Hypothalamus (tissue), 51 donors: Measurements from ENCODE around the gene PROSER1.
"Not testable (repeated sequence)": the region's sequence is repeated elsewhere in the genome, so short reads cannot be mapped to it uniquely, and the experiment has no call there.

ENCODE experiments used
- DNase-seq, 51 donors: peaks; one replicate each; lab custom pipeline; 2025; lab: John Stamatoyannopoulos, UW

Gene PROSER1

DNA sequence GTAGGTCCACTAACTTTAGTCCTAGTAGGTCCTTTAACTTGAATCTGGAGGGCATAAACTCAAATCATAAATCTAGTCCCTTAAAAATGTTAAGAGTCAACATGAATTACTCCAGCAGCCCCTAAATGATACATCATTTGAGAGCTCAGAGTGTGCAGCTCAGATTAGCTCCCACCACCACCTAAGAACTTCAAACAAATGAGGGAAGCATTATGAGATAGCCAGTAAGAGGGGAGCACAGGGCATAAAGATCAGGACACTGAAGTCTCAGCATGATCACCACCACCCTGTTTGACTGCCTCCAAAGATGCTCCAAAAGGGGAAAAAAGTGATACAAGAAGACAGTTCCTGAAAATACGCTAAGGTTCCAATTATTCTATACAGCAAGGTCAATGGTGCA is 5.7 kb downstream of the PROSER1 start:
- no peak for DNase-seq

DNA sequence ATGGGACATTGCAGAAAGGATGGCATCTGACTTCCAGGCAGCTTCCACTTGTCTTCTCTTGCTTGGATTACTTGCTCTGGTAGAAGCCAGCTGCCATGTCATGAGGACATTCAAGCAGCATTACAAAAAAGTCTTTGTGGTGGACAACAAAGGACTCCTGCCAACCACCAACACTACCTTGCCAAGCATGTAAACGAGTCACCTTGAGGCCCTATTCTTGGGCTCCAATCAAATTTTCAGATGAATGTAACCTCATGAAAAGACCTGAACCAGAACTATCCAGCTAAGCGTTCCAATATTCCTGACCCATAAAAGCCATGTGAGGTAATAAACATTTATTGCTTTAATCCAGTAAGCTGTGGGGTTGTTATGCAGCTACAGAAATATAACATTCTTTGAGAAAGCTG is 12.5 kb downstream of the PROSER1 start:
- DNase-seq, result peak in 1 of 51 donors; percentile 2

DNA sequence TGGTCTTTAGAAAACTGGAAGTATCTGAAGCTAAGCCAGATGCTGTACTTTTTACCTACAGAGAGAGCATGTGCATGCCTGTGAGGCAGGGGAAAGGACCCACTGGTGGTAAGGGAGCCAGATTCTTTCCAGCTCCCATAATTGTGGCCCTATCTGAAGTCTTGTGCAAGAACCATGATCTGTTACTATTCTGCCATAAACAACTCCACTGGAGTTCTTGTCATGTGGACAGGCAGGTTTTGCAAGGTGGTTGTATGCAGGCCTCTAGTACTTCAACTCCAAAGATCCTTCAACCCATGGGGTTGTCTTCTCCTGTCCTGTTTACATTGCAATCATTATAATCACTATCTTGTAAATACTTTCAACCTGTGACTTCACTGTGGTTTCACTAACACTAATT is 14.1 kb downstream of the PROSER1 start:
- DNase-seq, result no peak

DNA sequence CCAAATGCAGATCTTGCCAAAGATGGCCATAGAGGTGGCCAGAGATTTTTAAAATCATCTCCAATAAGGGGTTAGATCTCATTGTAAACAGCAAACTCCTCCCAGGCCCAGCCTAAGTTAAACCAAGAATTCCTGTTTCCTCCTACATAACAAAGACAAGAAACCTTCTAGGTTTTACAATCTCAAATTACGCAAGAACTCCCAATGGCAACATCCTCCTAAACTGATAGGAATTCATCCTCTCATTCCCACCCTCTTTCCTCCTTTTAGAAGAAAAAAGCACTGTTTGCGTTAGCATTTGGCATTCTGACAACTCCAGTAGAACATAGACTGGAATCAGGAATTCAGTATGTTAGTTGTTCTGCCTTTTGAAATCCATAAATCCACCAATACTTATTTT is 14.6 kb downstream of the PROSER1 start:
- no peak for DNase-seq

DNA sequence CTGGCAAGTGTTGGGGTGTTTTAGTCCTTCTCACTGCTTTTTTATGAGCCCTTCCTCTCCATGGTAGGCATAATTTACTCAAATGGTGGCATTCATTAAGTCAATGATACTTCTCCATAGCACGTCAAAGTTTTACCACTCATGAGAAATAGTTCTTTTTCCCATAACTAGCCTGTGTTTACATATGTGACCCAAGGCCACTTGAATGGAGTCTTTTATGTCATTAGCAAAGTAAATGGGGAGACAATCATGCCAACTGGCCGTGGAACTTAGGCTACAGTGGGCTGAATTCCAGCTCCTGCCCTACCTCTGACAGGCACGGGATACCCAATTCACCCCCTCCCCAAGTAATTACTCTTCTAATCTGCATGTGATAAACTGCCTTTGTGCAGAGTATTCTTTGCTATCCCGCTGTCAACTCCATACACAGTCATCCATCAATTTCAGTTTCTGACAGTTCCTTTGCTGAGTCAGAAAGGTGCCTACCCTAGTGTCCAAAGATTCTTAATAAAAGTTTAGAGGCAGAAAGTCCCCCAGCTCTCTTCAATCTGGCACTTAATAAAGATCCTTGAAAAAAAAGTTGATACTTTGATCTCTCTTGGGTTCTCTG is 16.9 kb downstream of the PROSER1 start:
- no peak for DNase-seq

DNA sequence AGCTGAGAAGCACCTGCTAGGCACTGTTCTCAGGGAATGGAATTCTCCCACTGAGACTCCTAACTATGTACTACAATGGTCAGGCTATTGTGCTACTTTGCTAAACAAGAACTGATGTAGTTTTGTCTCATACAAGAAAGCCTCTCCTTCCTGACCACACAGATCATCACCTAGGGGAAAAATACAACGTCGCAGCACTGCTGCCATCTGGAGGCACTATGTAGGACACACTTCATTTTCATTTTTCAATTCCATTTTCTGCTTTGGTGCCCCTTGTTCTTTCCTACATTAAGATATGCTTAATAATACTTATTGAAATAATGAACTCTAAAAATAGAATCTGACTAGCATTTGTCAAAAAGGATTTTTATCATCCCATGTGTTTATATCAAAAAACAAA is 21.1 kb downstream of the PROSER1 start:
- peak in 11 of 51 donors; percentile 2 to 37 (median 10) for DNase-seq

DNA sequence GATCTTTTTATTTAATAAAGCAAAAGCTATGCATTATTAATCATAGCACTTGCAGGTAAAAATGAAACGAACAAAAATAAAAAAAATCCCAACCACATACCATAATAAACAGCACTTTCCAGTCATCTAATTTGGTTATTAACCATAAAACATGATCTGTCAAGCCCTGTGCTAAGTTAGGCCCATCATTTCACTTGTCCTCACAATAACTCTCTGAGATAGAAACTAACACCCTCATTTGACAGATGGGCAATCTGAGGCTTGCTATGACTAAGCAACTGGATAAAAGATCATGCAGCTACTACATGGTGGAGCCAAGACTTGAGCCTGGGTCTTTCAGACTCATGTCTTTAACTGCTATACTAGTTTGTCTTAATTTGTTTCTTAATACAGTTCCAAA is 21.8 kb downstream of the PROSER1 start:
- no peak for DNase-seq

DNA sequence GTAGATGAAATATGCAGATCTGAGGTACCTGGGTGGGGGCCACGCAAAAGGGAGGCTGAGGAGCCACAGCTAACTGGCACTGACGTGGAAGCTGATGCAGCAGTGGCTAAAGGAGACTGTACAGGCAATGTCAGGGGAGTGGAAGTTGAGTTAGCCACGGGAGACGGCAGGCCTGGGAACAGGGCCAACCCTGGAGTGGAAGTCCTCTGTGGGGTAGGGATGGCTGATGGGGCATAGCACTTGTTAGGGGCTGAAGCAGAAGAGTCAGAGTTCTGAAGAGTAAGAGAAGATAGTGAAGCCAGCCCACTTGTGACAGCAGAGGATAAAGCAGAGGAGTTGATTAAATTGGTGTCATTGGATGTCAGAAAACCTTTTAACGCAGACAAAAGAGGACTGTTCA is 24.4 kb downstream of the PROSER1 start:
- no peak for DNase-seq

DNA sequence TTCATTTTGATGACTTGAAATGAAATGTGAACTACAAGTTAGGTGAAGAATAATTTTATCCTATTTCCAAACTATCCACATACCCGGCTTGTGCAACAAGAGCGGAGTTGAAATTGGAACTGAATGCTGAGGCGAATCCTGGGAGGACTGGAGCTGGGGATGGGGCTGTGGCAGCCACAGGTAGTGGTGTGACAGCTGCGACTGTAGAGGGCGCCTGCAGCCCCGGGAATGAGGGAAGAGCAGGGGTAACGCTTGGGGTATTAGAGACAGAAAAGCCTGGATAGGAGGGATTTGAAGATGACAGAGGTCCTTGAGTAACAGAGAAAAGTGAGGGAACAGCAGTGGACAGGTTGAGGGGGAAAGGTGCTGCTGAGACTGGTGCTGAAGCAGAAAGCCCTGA is 25.3 kb downstream of the PROSER1 start:
- no peak for DNase-seq

DNA sequence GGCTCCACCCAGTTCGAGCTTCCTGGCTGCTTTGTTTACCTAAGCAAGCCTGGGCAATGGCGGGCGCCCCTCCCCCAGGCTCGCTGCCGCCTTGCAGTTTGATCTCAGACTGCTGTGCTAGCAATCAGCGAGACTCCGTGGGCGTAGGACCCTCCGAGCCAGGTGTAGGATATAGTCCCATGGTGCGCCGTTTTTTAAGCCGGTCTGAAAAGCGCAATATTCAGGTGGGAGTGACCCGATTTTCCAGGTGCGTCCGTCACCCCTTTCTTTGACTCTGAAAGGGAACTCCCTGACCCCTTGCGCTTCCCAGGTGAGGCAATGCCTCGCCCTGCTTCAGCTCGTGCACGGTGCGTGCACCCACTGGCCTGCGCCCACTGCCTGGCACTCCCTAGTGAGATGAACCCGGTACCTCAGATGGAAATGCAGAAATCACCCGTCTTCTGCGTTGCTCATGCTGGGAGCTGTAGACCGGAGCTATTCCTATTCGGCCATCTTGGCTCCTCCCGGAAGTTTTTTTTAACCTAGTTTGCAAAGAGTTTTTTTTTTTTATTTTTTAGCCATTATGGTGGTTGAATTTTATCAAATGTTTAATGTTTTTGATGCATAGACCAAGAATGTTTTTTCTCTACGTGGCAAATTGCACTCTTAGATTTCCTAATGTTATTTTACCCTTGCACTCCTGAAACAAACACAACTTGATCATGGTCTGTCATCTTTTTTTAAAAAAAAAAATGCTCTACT is 31.3 kb downstream of the PROSER1 start:
- DNase-seq, result not testable (repeated sequence)

DNA sequence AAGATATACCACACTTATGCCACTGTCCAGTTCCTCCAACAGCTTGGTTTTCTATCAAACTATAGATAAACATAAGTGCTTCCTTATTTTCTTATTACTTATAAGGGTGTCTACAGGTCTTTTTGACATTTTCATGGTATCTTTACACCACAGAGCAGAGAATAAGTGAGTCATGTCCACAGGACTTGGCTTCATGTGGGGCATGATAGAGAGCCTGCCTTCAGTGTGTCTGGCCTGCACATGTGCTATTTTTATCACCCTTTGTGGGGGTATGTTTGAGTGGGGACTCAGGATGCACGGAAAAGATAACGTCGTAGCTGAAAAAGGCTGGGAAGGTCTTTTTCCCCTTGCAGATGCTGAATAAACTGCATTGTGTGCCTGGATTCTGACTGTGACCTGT is 39.1 kb downstream of the PROSER1 start:
- no peak for DNase-seq

DNA sequence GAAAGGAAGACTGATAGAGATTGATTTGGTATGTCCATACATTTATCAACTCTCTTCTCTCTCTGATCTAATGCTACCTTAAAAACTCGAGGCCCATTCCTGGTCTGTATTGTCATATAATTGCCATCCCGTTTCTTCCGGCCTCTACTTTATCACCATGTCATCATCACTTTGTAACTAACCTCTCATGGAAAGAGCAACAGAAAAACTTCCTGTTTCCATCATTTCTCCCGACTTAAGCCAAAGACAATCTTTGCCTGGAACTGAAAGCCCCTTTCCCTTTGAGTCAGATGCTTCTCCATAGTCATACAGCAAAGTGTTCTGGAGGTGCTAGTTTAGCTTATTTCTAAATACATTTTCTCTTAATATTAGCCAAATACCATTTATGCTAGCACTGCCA is 44.5 kb downstream of the PROSER1 start:
- DNase-seq, result no peak

DNA sequence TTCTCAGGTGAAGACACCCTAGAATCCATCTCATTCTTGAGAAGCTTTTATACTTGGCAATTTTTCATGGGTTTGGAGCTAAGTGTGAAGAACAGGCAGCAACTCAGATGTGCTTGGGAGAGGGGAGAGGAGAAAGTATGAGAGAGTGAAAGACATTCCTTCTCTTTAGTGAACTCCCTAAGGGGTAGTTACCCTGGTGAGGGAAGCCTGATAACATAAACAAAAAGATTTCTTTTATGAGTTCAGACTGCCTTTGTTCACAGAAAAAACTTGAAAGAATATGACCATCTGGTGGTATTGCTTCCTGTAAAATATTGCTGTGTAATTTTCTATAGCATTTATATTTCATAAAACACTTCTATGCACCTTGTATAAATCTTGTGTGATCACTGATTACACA is 47.2 kb downstream of the PROSER1 start, which contains the start of gene STOML3:
Gene STOML3 (minus strand): TSS at position 139 of the 400 bp plus-strand sequence. CDS start 110 bp downstream, at position 29.
- no peak for DNase-seq

DNA sequence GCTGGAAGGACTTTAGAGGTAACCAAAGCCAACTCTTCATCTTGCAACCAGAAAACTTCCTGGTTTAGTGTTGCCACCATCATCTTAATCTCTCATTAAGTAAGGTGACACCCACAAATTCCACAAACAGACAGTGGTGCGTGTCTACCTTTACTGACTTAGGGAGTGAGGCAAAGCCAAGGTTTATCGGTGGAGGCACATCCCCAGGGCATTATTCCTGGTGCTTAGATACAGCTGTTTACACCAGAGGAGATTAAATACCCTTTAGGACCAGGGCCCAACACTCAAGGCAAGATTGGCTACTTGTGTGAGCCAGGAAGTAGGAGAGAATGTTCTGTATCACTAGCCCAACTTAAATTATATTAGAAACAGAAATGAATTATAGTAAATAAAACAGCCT is 56.8 kb downstream of the PROSER1 start:
- DNase-seq, result no peak

DNA sequence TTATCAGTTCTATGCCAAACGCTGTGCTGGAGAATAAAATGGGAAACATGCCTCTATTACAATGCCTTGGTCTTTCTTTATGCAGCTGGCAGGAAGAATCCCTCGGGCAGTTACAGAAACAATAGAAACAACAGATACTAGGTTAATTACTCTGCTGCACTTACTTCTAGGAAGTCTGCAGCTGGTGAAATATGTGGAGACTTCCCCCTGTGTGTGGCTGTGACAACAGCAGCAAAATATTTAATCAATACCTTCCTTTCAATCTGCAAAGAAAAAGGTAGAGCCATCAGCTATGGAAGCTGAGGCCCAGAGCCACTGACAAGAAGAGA is 57.2 kb downstream of the PROSER1 start:
- DNase-seq, result no peak

DNA sequence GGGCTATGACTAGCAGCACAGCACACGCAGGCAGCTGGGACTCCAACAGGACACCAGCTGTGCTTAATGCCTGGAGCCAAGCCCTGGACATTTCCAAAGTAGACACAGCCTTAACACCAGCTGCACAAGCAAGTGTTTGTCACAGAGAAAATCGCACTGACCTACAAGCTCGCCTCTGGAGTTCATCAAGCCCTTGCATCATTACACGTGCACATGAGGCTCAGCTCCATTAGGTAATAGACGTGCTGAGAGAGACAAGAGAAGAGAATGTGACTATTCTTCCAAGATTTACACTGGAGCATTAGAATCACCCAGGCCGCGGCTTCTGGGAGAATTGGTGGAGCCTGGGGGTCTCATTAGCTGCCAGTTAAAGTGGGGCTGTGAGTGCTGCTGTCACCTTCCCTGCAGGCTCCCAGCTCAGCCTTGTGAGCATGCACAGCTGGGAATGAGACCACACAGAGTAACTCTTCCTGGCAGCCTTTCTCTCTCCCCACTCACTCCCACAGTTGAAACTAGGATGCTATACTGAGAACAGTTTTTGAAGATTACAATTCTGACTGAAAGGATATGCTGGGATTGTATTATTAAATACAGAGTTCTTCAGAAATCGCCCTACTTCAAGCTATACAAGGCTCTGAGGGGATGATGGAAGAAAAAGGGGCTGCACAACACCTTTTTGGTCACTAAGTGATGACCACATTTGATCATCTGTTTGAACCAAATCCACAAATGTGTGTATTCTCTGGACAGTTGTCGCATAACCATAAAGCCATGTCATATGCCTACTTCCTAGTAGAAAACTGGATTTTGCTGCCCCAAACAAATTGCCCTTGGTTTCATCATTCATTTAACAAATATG is 57.8 kb downstream of the PROSER1 start:
- DNase-seq, result peak in 8 of 51 donors; percentile 1 to 35 (median 4)

DNA sequence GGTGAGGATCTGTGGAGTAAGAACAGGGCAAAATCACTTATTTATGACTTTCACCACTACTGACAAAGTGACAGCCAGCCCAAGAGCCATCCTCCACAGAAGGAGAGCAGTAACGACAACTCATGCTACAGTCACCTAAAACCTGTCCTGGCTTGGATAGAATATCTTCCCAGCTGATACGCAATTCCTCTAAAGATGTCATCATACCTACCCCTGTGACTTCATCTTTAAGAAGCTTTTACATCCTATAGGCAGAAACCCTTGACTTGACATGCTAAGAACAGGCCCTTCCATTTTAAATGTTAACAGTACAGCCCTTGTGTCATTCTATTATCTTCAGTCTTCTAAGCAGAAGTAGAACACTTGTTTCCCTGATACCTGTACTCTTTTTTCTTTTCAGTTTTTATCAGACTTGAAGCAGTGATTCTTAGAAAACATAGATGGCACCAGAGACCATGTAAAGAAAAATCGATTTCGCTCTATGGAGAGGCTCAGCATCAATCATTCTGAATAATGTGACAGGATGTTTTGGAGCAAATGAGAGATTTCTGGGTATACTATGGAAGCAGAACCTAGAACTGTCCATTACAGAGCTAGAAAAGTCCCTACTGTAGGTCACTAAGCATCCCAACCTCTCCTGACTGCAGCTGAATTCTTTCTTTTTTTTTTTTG is 67.4 kb downstream of the PROSER1 start:
- no peak for DNase-seq

DNA sequence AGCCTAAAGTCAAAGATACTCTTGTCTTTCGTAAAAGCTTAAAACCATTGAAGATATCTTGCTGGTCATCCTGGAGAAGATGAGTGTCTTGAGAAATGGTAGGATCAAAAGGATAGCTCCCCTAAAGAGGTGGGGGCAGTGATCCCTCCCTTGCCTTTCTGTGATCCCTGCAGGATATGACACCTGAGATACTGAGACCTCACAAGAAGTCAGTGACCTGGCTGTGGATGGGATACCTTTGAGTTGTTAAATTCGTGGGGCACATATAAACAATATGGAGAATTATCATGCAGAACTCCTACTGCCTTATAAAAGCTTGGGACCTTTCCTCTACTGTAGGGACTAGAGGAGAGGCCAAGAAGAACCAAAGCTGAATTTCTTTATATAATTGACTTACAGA is 68.7 kb downstream of the PROSER1 start:
- DNase-seq, result no peak

DNA sequence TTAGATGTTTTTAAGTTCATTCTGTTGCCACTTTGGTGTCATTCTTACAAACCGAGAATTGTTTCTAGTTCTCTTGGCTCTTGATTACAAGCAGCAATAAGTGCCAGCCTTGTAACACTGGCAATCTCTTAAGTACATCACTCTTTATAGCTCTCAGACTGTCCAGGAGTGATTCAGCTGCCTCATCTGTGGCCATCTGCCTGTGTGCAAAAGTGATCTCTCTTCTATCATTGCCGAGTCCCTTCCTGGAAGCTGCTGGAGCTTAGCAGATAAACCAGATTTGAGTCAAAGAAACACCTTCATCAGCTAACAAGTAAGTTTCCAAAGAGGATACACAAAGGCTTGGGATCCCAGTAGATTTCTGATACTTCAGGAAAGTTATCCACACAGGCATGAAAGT is 70.4 kb downstream of the PROSER1 start:
- no peak for DNase-seq

DNA sequence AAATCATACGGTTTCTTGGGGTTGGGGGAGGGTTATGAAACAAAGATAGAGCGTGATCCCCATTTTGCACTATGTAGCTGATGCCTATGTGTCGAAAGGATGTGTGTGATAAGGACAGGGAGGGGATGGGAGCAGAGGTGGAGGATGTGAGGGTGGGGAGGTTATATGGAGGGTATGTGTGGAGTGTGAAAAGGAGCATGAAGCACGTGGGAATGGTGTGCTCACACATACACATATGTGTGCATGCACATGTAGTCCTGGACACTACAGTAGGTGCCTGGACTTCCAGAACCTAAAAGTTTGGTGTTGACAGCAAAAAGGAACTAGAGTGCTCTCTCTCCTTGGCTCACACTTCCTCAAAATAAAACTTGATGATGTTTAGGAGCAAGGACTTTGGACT is 72.6 kb downstream of the PROSER1 start:
- no peak for DNase-seq

DNA sequence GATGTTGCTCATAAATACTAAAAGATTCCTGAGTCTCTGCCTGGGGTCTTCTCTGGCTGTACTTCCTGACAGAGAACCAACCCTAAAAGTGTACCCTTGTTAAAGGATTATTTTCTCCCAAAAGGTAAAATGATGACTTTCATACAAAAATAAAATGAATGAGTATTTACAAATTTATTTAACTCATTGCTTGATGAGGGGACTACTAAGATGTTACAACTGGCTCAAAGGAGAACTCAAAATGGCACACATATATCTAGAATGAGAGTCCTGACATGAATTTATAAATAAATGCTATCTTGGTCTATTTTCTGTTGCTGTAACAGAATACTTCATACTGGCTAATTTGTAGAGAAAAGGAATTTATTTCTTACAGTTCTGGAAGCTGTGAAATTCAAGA is 77.7 kb downstream of the PROSER1 start:
- no peak for DNase-seq
